ENCODE measurements around the gene JPH2.

GRCh38 chr20:44231713-44232468 is 44.9 kb upstream of the JPH2 start:
- no peak for TF ChIP-seq CTCF (IDR thresholded peaks at IDR 0.05; ENCODE audit: insufficient read depth, low read depth, low read length)
- TF ChIP-seq EZH2 (IDR thresholded peaks at IDR 0.05; ENCODE audit: insufficient read depth, low read length) = no peak
